ENCODE measurements around the gene FABP7.
A peak's percentile ranks its signal among the peaks of the same experiment; 100 is the strongest.
"Not testable (repeated sequence)": the region's sequence is repeated elsewhere in the genome, so short reads cannot be mapped to it uniquely, and the experiment has no call there.

FABP7 gene

DNA sequence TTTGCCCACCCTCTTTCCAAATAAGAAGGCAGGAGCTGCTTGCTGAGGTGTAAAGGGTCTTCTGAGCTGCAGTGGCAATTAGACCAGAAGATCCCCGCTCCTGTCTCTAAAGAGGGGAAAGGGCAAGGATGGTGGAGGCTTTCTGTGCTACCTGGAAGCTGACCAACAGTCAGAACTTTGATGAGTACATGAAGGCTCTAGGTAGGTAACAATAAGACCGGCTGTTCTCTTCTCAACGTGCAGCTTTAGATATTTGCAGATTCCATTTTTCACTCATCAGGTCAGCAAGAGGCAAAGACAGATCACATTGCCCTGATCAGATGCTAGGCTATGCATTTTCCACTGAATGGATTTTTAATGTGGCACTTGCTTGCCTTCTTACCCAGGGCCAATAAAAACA is at the start of gene FABP7:
TSS of gene FABP7 (plus strand) at position 50 of the 400 bp plus-strand sequence. CDS start at position 129, 79 bp downstream.
- DNase-seq: no peak

GRCh38 chr6:122730334-122730733 is 49.2 kb upstream of the FABP7 start:
- no peak for DNase-seq

DNA sequence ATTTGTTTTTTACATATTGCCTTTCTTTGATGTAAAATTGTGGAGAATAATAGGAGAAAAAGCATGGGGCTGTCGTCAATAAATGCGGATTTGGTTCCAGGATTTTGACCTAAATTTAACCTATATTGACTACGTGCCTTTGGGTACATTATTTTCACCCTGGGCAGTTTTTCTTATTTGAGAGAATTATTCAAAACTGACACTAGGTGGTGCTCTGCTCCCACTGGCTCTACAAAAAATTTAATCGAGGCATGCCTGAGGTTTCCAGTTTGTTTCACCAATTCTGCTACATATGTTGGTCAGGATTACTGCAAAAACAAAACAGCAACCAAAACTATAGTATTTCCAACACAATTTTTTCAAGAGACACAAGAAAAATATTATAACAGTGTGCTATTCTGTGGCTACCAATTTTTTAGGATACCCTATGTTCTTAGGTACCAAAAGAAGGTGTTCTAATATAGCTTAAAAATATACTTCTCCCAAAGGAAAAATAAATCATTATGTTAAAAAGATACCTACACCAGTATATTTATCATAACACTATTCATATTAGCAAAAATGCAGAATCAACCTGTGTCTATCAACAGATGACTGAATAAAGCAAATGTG is 48.6 kb upstream of the FABP7 start:
- DNase-seq: peak; percentile 15

GRCh38 chr6:122733259-122733658 is 46.3 kb upstream of the FABP7 start:
- no peak for DNase-seq

DNA sequence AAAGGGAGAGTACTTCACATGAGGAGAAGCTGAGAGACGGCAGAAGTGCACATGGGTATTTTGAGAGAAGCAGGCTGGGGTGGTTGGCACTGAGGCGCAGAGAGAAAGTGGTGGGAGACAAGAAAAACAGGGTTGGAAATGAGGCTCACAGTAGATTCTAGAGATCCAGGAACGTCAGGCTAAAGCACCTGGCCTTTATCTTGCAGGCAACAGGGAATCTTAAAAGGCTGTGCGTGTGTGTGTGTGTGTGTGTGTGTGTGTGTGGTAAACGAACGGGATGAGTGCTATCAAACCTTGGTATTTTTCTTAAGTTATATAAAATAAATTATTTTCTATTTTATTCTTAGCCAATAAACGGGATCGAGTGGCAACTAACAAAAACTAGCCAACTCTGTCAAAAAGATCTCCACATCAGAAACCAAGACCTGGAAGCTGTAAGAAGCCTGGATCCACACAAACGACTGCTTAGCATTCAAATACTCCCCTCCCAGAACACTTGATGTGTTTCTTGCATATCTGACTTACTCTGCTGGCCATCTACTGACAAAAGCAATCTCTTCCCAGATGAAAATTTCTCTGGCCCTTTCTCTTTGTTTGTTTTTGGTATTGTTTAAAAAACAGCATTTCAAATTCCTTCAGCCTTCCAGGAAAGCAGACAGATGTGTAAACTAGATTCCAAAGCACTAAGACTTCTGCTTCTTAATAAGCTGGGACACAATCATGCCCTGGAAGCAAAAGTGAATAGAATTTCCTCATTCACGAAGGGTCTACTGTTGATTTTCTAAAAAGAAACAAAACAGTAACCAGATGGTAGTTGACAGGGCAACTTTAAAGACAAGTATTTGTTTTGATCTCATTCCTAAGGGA is 44.8 kb upstream of the FABP7 start:
- no peak for DNase-seq

GRCh38 chr6:122735582-122735981 is 43.9 kb upstream of the FABP7 start:
- no peak for DNase-seq

DNA sequence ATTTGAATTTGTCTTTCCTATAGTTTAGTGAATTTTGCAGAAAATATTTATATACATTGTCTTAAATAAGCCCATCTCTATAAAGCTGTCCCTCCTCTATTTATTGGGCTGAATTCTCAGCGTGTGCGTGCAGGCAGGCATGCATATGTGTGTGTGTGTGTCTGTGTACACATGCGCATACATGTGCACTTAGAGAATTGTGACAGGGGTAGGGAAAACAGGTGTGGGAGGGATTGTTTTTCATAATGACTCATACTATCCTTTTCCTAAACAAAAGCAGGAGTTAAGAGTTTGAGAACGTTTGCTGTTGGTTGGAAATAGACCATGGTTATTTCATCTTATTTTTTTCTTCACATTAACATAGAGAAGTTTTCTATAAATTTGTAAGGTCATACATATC is 43.4 kb upstream of the FABP7 start:
- no peak for DNase-seq

DNA sequence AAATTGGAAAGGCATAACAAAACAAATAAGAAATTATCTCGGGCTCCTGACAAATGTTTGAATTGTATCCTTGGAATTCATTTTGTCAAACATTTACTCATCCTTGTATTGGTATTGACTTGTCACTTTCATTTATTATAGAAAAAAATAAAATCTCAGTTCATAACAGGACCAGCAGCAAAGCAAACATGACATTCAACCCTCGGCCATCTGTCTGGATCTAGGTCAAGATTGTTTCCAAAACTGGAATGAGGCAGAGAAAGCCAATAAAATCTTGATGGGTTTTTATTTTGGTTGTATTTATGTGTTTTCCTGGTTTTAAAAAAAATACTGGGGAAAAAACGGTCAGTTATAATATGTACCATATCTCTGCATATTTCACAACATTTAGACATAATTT is 42.9 kb upstream of the FABP7 start:
- DNase-seq: no peak

DNA sequence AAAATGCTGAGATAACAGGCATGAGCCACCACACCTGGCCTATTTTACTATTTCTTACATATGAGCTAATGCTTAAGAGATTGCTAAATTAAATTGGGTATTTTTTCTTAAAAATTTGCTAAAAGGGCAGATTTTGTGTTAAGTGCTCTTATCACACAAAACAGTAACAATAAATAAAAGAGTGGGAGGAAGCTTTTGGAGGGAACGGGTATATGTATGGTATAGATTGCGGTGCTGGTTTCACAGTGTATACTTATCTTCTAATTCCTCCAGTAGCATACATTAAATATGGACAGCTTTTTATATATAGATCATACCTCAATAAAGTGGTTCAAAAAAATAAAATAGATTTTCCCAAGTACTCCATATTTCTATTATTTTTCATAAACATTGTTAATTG is 39.4 kb upstream of the FABP7 start:
- DNase-seq: no peak

DNA sequence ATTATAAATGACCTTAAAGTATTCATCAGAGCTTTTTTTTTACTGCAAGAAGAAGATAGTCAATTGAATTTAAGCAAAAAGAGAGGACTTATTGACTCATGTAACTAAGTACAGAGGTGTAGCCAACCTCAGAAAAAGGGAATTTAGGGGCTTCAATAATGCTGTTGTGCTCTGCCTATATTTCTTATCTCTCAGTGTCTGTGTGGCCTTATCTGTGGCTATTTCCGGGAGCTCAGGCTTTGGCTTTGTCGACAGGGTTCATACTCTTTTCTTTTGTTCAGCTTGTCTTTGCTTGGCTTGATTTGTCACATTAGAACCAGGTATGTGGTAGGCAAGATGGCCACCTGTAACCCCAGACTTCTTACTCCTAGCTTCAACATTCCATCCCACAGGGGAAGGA is 38.6 kb upstream of the FABP7 start:
- DNase-seq: no peak

DNA sequence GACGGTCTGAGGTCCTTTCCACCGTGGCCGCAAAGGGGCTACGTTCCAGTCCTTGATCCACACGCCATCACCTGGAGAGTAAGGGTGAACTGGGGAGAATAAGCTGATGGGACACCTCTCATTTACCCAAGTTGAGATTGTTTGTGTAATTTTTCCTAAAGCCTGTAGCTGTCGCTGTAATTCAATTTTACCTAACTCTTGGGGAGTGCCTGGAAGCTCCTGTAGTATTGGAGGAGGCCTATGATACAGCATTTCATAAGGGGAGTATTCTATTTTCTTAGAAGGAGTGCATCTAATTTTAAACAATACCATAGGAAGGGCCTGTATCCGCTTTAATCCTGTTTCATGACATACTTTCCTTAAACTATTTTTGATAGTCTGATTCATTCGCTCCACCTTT is 35.3 kb upstream of the FABP7 start:
- not testable (repeated sequence) for DNase-seq

- not testable (repeated sequence) for DNase-seq
Measured at GRCh38 chr6:122744856-122745255, 34.7 kb upstream of the FABP7 start.

DNA sequence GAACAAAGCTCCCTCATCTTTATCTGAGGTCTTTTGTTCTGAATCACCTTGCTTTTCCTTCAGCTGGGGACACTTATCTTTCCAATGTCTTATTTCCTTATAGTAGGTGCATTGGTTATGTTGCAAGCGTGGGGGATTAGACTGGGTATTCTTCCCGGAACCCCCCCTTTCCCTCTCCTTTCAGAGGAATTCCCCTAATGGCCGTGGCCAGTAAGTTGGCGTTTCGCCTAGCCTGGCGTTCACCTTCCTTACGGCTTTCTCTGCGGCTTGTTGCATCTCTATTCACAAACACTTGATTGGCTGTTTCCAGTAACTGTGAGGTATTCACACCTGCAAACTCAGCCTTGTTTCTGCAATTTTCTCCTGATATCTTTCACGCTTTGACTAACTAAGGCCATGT is 32.8 kb upstream of the FABP7 start:
- no peak for DNase-seq

GRCh38 chr6:122747573-122747972 is 31.9 kb upstream of the FABP7 start:
- DNase-seq: no peak

DNA sequence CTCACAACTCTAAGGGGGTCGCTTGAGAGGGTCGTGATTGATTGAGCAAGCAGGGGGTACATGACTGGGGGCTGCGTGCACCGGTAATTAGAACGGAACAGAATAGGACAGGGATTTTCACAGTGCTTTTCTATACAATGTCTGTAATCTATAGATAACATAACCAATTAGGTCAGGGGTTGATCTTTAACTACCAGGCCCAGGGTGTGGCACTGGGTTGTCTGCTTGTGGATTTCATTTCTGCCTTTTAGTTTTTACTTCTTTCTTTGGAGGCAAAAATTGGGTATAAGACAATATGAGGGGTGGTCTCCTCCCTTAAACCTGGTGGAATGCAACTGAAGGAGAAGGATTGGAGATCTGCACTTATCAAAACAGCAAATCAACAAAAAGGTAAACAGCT is 30.6 kb upstream of the FABP7 start:
- not testable (repeated sequence) for DNase-seq

DNA sequence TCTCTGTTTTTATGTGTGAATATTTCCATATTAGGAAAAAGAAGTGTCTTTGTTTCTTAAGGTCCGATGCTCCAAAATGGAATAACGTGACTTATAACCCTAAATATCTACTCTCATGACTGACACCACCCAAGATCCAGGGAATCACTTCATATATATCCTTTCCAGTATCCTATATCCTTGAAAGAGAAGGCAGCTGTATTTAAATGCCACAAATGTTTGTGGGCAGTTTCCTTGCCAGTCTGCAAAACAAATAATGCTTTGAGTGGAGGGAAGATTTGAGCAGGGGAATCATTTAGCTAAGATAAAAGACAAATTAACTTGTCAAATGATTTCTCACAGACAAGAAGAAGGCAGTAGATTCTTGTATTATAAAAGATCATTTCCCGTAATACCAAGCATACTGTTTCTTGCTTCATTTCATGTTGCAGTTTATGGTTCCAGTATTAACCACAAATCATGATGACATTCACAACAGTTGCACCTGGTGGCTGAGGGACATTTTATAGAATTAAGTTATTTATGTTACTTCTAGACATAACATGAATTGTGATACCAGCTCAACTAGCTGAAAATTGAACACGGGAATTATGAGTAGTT is 30.0 kb upstream of the FABP7 start:
- no peak for DNase-seq

GRCh38 chr6:122751326-122751725 is 28.2 kb upstream of the FABP7 start:
- DNase-seq: peak; percentile 12

- DNase-seq: no peak
Measured at GRCh38 chr6:122752459-122752858, 27.1 kb upstream of the FABP7 start.

- no peak for DNase-seq
Measured at GRCh38 chr6:122753000-122753687, 26.4 kb upstream of the FABP7 start.

- DNase-seq: no peak
Measured at GRCh38 chr6:122753688-122754056, 25.8 kb upstream of the FABP7 start.

DNA sequence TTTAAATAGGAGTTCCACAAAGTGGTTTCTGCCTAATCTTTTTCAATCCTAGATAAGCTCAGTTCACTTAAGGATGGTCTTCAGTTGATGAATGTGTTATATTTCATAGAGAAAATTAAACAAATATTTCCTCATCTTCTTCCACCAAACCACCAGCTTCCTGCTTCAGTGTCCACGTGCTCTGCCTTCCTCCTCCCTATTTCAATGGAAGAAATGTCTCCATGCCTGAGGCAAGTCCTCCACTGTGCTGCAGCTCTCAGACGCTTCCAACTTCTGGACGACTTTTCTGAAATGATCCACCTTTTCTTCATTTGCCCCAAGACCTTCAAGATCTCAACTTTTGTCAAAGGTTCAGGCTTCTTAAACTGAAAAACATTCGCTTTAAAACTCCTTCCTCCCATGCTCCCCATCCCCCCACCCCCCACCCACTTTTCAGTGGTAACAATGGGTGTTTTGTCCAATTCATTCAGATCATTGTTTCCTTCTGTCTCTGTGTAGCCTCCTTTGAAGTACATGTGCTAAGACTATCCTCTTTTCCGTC is 25.3 kb upstream of the FABP7 start:
- DNase-seq: no peak

DNA sequence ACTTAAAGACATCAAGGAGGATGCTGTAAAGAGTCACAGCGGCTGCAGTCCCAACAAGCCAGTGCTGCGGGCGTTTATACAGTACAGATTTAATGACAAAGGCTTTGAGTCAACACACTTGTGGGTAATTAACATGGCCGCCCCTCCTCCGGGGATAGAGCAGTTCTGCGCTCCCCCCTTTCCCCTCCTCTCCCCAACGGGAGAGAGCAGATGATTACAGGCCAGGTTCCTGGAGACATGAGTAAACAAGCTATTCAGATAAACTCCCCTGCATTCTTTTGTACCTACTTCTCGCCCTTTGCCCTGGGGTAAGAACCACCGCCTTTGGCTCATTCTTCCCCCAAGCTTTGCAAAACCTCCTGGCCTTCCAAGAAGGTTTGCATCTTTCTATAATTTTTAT is 23.6 kb upstream of the FABP7 start:
- no peak for DNase-seq

DNA sequence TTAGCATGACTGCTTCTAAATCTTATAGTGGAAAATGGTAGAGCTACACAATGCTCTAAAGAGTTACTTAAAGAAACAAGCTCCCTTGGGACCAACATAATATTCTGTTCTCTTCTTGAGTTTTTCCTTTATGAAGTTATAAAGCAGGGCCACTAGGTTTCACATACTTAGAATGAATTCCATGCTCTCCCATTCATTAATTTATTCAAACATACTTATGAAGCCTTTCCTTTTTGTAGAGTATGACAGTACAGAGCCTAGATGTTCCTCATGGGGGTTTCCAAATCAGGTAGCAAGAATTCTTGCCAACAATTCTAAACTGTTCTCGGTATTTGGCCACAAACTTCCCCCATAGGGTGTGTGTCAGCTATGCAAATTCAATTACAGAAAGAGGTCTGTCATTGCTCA is 20.6 kb upstream of the FABP7 start:
- no peak for DNase-seq
